Kidney epithelial cell (primary cell): ENCODE measurements around the gene WNT4. TPM values are rescaled to one million over a fixed set of nuclear protein-coding genes. Genes with fewer than 3 reads are reported as not detected.
"Not testable (repeated sequence)": the region's sequence is repeated elsewhere in the genome, so short reads cannot be mapped to it uniquely, and the experiment has no call there.

ENCODE experiments used
- DNase-seq: peaks from one replicate; pipeline ENCODE4 v3.0.0-alpha.2; 2010; ENCODE audit warnings: low read depth
- H3K27me3 ChIP-seq: 2 replicates; pipeline ENCODE4 v1.6.0; 2011; ENCODE audit warnings: low read length; ENCODE audit not compliant: control insufficient read depth, insufficient read depth
- H3K36me3 ChIP-seq: 2 replicates; pipeline ENCODE4 v1.5.1; 2011; ENCODE audit warnings: low read length; ENCODE audit not compliant: control insufficient read depth, insufficient read depth
- H3K4me3 ChIP-seq: 2 replicates; pipeline ENCODE4 v1.5.1; 2011; ENCODE audit warnings: low read depth, mild to moderate bottlenecking, control low read depth, low read length
- total RNA-seq: library from RNA; depleted of rRNA; stranded (reverse); fragments of >200 nt; gene quantifications from 2 replicates; pipeline ENCODE4 v1.2.3, GENCODE V29; 2015
- TF ChIP-seq, protein P1 (sequence below): IDR thresholded peaks from 2 replicates; pipeline ENCODE4 v1.5.1; 2011; ENCODE audit warnings: mild to moderate bottlenecking, moderate library complexity, low read length, control low read depth, inconsistent platforms; ENCODE audit not compliant: insufficient read depth, poor library complexity, severe bottlenecking

WNT4 gene
- total RNA-seq, 1 donor from 2014 or later: 0.58 TPM

DNA sequence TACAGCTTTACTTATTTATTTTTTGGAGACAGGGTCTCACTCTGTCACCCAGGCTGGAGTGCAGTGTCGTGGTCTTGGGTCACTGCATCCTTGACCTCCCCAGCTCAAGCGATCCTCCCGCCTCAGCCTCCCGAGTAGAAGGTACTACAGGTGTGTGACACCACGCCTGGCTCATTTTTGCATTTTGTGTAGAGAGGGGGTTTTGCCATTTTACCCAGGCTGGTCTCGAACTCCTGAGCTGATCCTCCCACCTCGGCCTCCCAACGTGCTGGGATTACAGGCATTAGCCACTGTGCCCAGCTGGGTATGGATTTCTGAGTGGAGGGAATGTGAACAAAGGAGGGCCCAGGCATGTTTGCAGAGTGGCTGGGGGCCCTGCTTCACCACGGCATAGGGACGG, 44.1 kb downstream of the WNT4 start:
- peaks cover 2% of the 10 kb centered on the region for H3K36me3 ChIP-seq
- TF ChIP-seq, protein P1, sequence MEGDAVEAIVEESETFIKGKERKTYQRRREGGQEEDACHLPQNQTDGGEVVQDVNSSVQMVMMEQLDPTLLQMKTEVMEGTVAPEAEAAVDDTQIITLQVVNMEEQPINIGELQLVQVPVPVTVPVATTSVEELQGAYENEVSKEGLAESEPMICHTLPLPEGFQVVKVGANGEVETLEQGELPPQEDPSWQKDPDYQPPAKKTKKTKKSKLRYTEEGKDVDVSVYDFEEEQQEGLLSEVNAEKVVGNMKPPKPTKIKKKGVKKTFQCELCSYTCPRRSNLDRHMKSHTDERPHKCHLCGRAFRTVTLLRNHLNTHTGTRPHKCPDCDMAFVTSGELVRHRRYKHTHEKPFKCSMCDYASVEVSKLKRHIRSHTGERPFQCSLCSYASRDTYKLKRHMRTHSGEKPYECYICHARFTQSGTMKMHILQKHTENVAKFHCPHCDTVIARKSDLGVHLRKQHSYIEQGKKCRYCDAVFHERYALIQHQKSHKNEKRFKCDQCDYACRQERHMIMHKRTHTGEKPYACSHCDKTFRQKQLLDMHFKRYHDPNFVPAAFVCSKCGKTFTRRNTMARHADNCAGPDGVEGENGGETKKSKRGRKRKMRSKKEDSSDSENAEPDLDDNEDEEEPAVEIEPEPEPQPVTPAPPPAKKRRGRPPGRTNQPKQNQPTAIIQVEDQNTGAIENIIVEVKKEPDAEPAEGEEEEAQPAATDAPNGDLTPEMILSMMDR: no peak
- no peaks in the 10 kb centered on the region for H3K27me3 ChIP-seq
- no peak for DNase-seq
- no peak overlapping the region for H3K4me3 ChIP-seq

DNA sequence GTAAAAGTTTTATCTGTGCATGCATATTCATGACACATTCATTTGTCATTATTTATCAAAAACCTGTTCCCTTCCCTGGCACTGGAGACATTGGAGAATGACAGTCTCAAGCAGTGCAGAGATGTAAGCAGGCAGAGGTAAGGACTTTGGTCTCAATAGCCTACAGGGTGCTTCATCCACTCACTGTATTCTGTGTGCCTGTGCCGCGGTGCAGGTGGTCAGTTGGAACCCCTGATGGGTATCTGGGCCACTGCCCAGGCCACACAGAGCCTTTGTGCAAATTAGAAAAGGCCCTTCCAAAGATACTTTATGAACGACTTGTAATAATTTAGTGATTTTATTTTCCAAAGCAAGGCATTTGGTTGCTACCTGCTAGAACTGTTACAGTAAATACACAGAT, 46.4 kb downstream of the WNT4 start:
- no peak for DNase-seq
- Histone ChIP-seq H3K4me3 (no peak overlapping the region), H3K36me3 (peaks cover 2% of the 10 kb centered on the region), H3K27me3 (no peaks in the 10 kb centered on the region)
- TF ChIP-seq, protein P1: no peak

DNA sequence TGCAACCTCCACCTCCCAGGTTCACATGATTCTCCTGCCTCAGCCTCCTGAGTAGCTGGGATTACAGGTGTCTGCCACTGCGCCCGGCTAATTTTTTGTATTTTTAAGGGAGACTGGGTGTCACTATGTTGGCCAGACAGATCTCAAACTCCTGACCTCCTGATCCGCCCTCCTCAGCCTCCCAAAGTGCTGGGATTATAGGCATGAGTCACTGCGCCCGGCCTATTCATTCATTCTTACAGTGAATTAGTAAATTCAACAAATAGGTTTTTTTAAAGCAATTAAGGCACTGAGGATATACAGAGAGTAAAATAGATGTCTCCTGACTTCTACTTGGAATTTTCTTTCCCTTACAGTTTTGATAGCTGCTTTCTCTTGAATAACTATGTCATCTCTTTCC, 46.9 kb downstream of the WNT4 start:
- TF ChIP-seq, protein P1: no peak
- H3K27me3 ChIP-seq: no peaks in the 10 kb centered on the region
- no peak for DNase-seq
- H3K4me3 ChIP-seq: no peak overlapping the region
- H3K36me3 ChIP-seq: peaks cover 2% of the 10 kb centered on the region

DNA sequence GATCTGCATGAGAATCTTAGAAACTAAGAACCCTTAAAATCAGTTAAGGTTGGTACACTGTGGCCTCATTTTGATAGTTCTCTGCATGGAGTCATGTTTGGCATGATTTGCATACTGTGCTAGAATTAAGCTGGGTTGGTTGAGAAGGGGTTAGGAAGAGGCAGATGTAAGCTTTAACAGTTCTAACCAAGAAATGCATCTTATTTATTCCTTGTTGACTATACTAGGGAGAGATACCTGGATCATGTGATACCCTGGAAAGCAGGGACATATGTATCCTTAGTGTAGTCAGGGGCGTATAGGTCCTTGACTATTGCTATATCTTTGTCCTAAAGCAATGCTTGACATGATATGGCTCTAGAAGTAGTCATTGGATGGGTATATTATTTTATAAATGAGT, 49.4 kb downstream of the WNT4 start:
- Histone ChIP-seq H3K4me3 (no peak overlapping the region), H3K27me3 (no peaks in the 10 kb centered on the region), H3K36me3 (no peaks in the 10 kb centered on the region)
- TF ChIP-seq, protein P1: no peak
- DNase-seq: no peak

DNA sequence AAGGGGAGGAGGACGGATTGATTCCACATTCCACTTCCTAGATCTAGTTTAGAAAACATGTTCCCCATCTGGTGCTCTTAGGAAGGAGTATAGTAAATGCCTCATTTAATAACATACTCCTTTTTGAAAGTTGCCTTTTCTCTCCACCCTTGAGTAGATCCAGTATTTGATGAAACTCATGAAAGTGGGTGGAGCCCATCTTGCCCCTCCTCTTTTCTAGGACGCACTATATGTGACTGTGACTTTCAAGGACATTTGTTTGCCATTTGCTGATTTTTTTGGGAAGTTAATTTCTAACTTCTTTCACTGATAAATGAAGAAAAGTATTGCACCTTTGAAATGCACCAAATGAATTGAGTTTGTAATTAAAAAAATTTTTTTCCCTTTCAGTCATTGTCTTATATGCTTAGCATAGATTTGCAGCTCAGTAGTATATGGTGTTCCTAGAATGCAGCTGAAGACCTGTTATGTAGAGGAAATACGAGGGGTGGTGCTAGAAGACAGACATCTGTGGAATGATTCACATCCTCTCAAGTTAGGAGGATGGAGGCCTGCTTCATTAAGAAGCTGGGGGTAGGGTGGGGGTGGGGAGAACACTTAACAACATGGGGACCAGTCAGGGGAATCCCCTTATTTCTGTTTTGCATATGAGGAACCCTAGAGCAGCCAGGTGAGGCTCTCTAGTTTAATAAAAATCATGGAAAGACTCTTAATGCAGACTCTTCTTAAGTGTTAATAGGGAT, 50.7 kb downstream of the WNT4 start:
- H3K27me3 ChIP-seq, H3K4me3 ChIP-seq, H3K36me3 ChIP-seq, DNase-seq: not testable (repeated sequence)

DNA sequence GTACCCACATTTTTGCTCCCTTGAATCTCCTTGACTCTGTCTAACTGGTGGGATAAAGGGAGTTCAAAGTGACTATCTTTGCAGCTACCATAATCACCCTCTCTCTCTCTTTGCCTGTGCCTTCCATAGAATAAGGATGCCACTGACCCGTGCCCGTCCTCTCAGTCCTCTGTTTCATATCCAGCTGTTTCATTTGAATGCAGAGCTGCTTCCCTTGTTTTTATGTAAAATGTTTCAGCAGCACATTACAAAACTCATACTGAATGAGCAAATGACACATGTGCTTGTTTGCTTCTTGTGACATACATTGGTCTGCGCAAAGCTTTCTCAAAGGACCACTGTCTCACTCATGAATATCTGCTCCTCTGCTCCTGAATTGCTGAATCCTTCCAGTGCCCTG, 52.0 kb downstream of the WNT4 start:
- H3K36me3 ChIP-seq: no peaks in the 10 kb centered on the region
- H3K27me3 ChIP-seq: no peaks in the 10 kb centered on the region
- no peak overlapping the region for H3K4me3 ChIP-seq
- TF ChIP-seq, protein P1: no peak
- DNase-seq: no peak
